GM23248 (cell line): ENCODE results near the gene PSORS1C1. TPM values are rescaled to one million over a fixed set of nuclear protein-coding genes. Genes with fewer than 3 reads are reported as not detected.

ENCODE experiments used
- DNase-seq: peaks from one replicate; pipeline ENCODE4 v3.0.0-alpha.2; 2015
- H2AFZ ChIP-seq: fragments of 200-600 bp; sonication (generic); 2 replicates; pipeline ENCODE4 v1.6.1; 2016; ENCODE audit warnings: antibody characterized with exemption
- H3F3A ChIP-seq: fragments of 200-600 bp; sonication (generic); 2 replicates; pipeline ENCODE4 v1.6.1; 2016; ENCODE audit warnings: mild to moderate bottlenecking, antibody characterized with exemption, mixed run types; ENCODE audit not compliant: insufficient read depth
- H3K27ac ChIP-seq: fragments of 200-600 bp; sonication (generic); 2 replicates; pipeline ENCODE4 v1.5.1; 2016; ENCODE audit warnings: mild to moderate bottlenecking
- H3K27me3 ChIP-seq: fragments of 200-600 bp; sonication (generic); replicated peaks from 2 replicates; pipeline ENCODE4 v1.6.1; 2016; ENCODE audit warnings: mild to moderate bottlenecking; ENCODE audit not compliant: insufficient read depth
- H3K36me3 ChIP-seq: fragments of 200-600 bp; sonication (generic); 2 replicates; pipeline ENCODE4 v1.6.1; 2016; ENCODE audit warnings: low read depth, mild to moderate bottlenecking
- H3K4me1 ChIP-seq: fragments of 200-600 bp; sonication (generic); 2 replicates; pipeline ENCODE4 v1.6.1; 2016; ENCODE audit warnings: mild to moderate bottlenecking; ENCODE audit not compliant: insufficient read depth
- H3K4me2 ChIP-seq: fragments of 200-600 bp; sonication (generic); one replicate; pipeline ENCODE4 v1.6.1; 2016; ENCODE audit warnings: mild to moderate bottlenecking; ENCODE audit not compliant: unreplicated experiment
- H3K4me3 ChIP-seq: fragments of 200-600 bp; sonication (generic); 2 replicates; pipeline ENCODE4 v1.5.1; 2016; ENCODE audit warnings: mild to moderate bottlenecking
- H3K79me2 ChIP-seq: fragments of 200-600 bp; sonication (generic); 2 replicates; pipeline ENCODE4 v1.6.1; 2016; ENCODE audit warnings: mild to moderate bottlenecking; ENCODE audit not compliant: insufficient read depth
- H3K9ac ChIP-seq: fragments of 200-600 bp; sonication (generic); 2 replicates; pipeline ENCODE4 v1.6.1; 2016; ENCODE audit warnings: mild to moderate bottlenecking
- H3K9me2 ChIP-seq: fragments of 200-600 bp; sonication (generic); 2 replicates; pipeline ENCODE4 v1.6.1; 2016; ENCODE audit warnings: mixed run types, mild to moderate bottlenecking, moderate library complexity; ENCODE audit not compliant: insufficient read depth
- H3K9me3 ChIP-seq: fragments of 200-600 bp; sonication (generic); one replicate; pipeline ENCODE4 v1.6.1; 2017; ENCODE audit warnings: low read depth
- H4K20me1 ChIP-seq: fragments of 200-600 bp; sonication (generic); 2 replicates; pipeline ENCODE4 v1.6.0; 2016; ENCODE audit not compliant: insufficient read depth
- EZH2 ChIP-seq: fragments of 200-600 bp; sonication (generic); IDR thresholded peaks from 2 replicates; pipeline ENCODE4 v1.6.1; 2018; ENCODE audit warnings: antibody characterized with exemption, mild to moderate bottlenecking; ENCODE audit not compliant: insufficient read depth, poor library complexity, severe bottlenecking
- EZH2phosphoT487 ChIP-seq: fragments of 200-600 bp; sonication (generic); IDR thresholded peaks from 2 replicates; pipeline ENCODE4 v1.6.1; 2018; ENCODE audit warnings: antibody characterized with exemption, moderate library complexity, mild to moderate bottlenecking, low read depth; ENCODE audit not compliant: insufficient read depth
- WGBS, 2 experiments: methylation state at CpG; one replicate each; pipeline ENCODE4 v1.1.6; 2015 to 2017; ENCODE audit warnings: low lambda C conversion rate in 2 of 2, low coverage in 1 of 2; ENCODE audit errors: missing lambda C conversion rate in 2 of 2; 5-methylcytosine and 5-hydroxymethylcytosine counted together
- in situ Hi-C: fragments of 300-500 bp; cut with MboI; formaldehyde crosslinking; loops from 2 replicates; pipeline ENCODE4 v1.15.0; 2020
- polyA plus RNA-seq: library from polyadenylated mRNA; unstranded; fragments of >200 nt; fragmentation: Nextera tagmentation; extraction: Ambion mirVana; gene quantifications from 2 replicates; pipeline ENCODE4 v1.2.1, GENCODE V29; 2016
- total RNA-seq: library from RNA; depleted of rRNA; stranded (reverse); fragments of >200 nt; shearing (Covaris generic); gene quantifications from 2 replicates; pipeline ENCODE4 v1.2.3, GENCODE V29; 2014

The PSORS1C1 gene
- total and polyA plus RNA-seq, 2 experiments from 2014 or later = 0.22 to 2.6 TPM

DNA sequence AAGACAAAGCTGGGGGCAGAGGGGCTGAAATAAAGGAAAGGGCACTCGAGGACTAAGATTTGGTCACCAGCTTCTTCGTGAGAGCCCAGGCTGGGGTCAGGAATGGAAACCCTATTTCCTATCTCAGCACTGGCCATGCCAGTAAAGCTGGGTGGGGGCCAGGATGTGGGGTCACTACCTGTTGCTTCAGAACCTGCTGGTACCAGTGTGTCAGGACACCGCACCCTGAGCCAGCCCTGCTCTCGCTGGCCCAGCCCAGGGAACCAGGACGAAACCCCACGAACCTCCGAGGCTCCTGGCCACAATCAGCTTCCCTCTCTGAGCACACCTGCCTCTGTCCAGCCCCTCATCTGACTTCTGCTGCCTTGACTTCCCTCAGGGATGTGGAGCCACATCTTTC, 3.6 kb downstream of the PSORS1C1 start:
- Histone ChIP-seq H3F3A (peaks cover 21% of the 10 kb centered on the region), H3K4me3 (no peak overlapping the region), H4K20me1 (no peaks in the 10 kb centered on the region), H3K79me2 (no peaks in the 10 kb centered on the region), H3K4me2 (no peak overlapping the region), H3K9me2 (no peaks in the 10 kb centered on the region), H3K4me1 (peaks cover 33% of the 10 kb centered on the region), H3K27ac (no peak overlapping the region), H3K9ac (no peak overlapping the region), H3K9me3 (no peaks in the 10 kb centered on the region), H2AFZ (no peak overlapping the region), H3K36me3 (no peaks in the 10 kb centered on the region), H3K27me3 (no peaks in the 10 kb centered on the region)
- in situ Hi-C loops = no loop called here
- 90 to 91% methylated on average over 7 of the region's 7 CpGs for WGBS, 2 experiments
- no peak for DNase-seq
- TF ChIP-seq EZH2phosphoT487 (no peak), EZH2 (no peak)

DNA sequence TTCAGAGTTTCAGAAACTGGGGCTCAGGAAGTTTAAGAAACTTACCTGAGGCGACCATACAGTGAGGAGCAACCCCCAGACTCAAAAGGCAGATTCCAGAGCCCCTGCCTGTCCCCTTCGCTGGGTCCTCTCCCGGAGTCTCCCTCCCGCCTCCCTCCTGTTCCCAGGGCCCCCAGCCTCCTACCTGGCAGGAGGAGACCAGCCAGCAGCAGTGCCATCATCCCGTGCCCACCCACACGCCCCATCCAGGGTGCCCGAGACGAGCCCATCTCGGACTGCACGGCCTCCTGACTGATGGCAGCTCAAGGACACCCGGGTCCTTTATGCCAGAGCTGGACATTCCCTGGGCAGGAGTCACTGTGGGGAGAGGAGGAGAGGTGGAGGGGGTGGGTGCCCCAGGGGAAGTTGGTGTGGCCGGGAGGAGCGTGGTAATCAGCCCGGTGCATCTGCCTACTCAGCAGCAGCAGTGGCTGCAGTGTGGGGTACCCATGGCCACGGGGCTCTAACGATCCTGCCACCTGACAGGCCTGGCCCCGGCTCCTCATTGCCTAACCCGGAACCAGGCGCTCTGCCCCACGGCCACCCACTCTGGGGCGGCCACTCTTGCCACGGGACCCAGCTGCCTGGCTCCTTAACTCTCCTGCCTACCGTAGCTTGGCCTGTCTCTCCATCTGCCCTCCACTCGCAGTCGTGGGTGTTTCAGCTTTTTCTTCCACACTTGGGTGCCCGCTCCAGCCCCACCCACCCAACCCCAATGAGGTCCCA, 5.7 kb downstream of the PSORS1C1 start, which contains the start of gene CDSN:
TSS of gene CDSN (minus strand) at position 296 of the 765 bp plus-strand sequence. CDS start at position 269, 27 bp downstream.
- in situ Hi-C loops = no loop called here
- H4K20me1 ChIP-seq = no peaks in the 10 kb centered on the region

DNA sequence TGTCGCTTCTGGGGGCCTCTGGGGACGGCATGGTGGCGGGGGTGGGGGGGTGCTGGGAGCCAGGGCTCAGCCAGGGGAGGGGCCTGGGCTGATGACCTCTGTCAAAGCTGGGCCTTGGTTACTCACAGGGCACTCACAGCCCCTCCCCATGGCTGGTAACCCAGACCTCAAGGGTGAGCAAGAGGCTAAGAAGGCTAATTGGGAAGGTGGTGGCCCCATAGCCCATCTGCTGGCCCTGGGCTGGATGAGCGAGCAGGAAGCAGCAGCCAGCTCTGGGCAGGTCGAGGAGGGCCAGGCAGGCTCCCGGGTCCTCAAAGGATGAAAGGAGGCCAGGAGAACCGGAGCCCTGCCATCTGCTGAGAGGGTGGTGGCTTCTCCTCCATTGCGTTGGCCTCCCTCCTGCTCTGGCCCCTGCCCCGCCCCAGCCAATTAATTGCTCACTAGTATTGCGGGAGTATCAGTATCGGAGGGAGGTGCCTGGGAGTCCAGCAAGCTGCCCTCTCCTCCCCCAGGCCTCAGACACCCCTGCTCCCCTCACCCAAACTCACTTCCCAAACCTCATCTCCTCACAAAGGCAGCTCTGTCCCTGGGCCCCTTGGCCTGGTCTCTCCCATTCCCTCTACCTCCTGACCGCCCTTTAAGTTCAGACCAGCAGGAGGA, 6.7 kb downstream of the PSORS1C1 start:
- Histone ChIP-seq H3K4me1 (peaks cover 30% of the 10 kb centered on the region), H2AFZ (no peak overlapping the region), H3K9ac (no peak overlapping the region), H3F3A (peaks cover 18% of the 10 kb centered on the region), H4K20me1 (no peaks in the 10 kb centered on the region), H3K27ac (no peak overlapping the region), H3K4me2 (no peak overlapping the region), H3K36me3 (no peaks in the 10 kb centered on the region), H3K9me2 (no peaks in the 10 kb centered on the region), H3K79me2 (no peaks in the 10 kb centered on the region), H3K4me3 (no peak overlapping the region), H3K27me3 (no peaks in the 10 kb centered on the region), H3K9me3 (no peaks in the 10 kb centered on the region)
- no peak for TF ChIP-seq EZH2
- TF ChIP-seq EZH2phosphoT487 = no peak
- in situ Hi-C loops = no loop called here
- 82 to 85% methylated on average over 9 to 12 of the region's 12 CpGs for WGBS, 2 experiments
- no peak for DNase-seq

More for the DNA sequence above, 5.7 kb downstream of the PSORS1C1 start, which contains the start of gene CDSN:
- Histone ChIP-seq H3F3A (peaks cover 12% of the 10 kb centered on the region), H3K36me3 (no peaks in the 10 kb centered on the region), H3K4me2 (no peak within 1 kb of the TSS), H3K9ac (no peak within 1 kb of the TSS), H2AFZ (no peak within 1 kb of the TSS), H3K79me2 (no peaks in the 10 kb centered on the region), H3K4me1 (peaks cover 26% of the 10 kb centered on the region), H3K27me3 (no peaks in the 10 kb centered on the region), H3K9me3 (no peaks in the 10 kb centered on the region), H3K4me3 (no peak within 1 kb of the TSS), H3K27ac (no peak within 1 kb of the TSS), H3K9me2 (no peaks in the 10 kb centered on the region)
- TF ChIP-seq EZH2phosphoT487 (no peak), EZH2 (no peak)
- WGBS, 2 experiments = 89 to 99% methylated on average over 17 to 26 of the region's 26 CpGs
- no peak for DNase-seq

DNA sequence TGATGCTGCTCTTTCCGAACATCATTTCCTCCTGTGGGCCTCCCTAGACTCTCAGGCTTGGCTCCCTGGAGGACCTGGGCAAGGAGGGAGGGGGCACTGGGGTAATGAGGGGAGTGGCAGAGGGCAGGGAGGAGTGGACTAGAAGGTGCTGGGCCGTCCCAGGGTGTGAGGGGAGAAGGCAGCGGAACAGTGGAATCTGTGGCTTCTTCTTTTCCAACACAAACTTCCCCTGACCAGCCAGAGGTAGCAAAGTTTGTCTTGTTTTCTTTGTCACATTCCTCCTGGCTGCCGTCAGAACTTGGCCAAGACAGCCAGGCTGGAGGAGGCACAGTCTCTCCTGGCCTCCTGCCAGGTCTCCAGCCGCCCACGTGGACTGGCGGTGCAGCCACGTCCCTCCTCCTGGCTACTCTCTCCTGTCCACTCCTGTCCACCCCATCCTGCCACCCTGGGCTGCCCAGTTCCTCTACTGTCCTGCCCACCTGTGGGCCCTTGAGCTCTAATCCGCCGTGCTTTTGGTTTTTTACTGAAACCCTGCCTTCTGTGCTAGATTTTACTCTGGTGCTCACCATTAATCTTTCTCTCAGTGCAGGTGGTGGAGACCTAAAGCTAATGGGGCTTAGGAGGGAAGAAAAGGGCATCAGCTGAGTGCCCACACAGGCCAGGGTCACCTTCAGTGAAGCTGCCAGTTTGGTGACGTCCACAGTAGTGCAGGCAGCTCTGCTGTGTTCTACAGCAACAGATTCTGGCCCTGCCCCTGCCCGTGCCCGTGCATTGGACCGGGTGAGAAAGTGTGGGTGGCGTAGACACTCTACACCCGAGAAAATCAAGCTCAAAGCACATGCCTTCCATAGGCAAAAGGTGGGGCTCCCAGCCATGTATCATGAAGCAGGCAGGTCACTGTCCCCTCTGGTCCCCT, 8.4 kb downstream of the PSORS1C1 start:
- peaks cover 23% of the 10 kb centered on the region for H3F3A ChIP-seq
- in situ Hi-C loops = no loop called here
- no peak for TF ChIP-seq EZH2phosphoT487
- TF ChIP-seq EZH2 = no peak
- peak overlapping the region; percentile 67 for H3K27ac ChIP-seq
- no peaks in the 10 kb centered on the region for H3K9me2 ChIP-seq
- no peak overlapping the region for H2AFZ ChIP-seq
- H3K9ac ChIP-seq = peak overlapping the region; percentile 51
- H3K36me3 ChIP-seq = no peaks in the 10 kb centered on the region
- 42 to 43% methylated on average over 16 of the region's 16 CpGs for WGBS, 2 experiments
- H4K20me1 ChIP-seq = no peaks in the 10 kb centered on the region
- no peaks in the 10 kb centered on the region for H3K9me3 ChIP-seq
- DNase-seq = peak; percentile 96
- H3K4me3 ChIP-seq = no peak overlapping the region
- H3K4me2 ChIP-seq = peak overlapping the region; percentile 47
- H3K27me3 ChIP-seq = no peaks in the 10 kb centered on the region
- no peaks in the 10 kb centered on the region for H3K79me2 ChIP-seq
- H3K4me1 ChIP-seq = peaks cover 38% of the 10 kb centered on the region
